H1 (cell line): ENCODE measurements around the gene TLX1. TPM values are rescaled to one million over a fixed set of nuclear protein-coding genes. Genes with fewer than 3 reads are reported as not detected.

Source experiments
- BACH1 ChIP-seq: IDR thresholded peaks from 2 replicates; pipeline ENCODE4 v1.6.1; 2012; ENCODE audit warnings: low read length, improper control_type of control experiment
- CHD1 ChIP-seq: IDR thresholded peaks from 2 replicates; pipeline ENCODE4 v1.6.1; 2012; ENCODE audit warnings: low read depth, low read length, improper control_type of control experiment
- EP300 ChIP-seq, 2 experiments: IDR thresholded peaks; 1 replicate in 1 of 2; 2 replicates in 1 of 2; pipeline ENCODE4 v1.6.1; 2011 to 2012; ENCODE audit warnings: low read depth in 2 of 2, low read length in 2 of 2, mild to moderate bottlenecking in 2 of 2, borderline replicate concordance in 1 of 2, inconsistent platforms in 1 of 2, moderate library complexity in 1 of 2
- EZH2 ChIP-seq: fragments of 200-600 bp; sonication (generic); IDR thresholded peaks from 2 replicates; pipeline ENCODE4 v1.7.1; 2012; ENCODE audit warnings: low read depth, mild to moderate bottlenecking, moderate library complexity, low read length, inconsistent platforms; ENCODE audit not compliant: severe bottlenecking
- JUN ChIP-seq: IDR thresholded peaks from 2 replicates; pipeline ENCODE4 v1.6.1; 2011; ENCODE audit warnings: low read depth, mild to moderate bottlenecking, improper control_type of control experiment, low read length
- TBP ChIP-seq: IDR thresholded peaks from 2 replicates; pipeline ENCODE4 v1.6.1; 2011; ENCODE audit warnings: low read depth, low read length, improper control_type of control experiment
- polyA plus RNA-seq, 7 experiments: library from polyadenylated mRNA; depleted of rRNA in 3 of 7; stranded (reverse) in 5 of 7; unstranded in 2 of 7; fragments of >200 nt in 5 of 7; fragments of 200-250 nt in 2 of 7; gene quantifications; 1 replicate in 5 of 7; 2 replicates in 1 of 7; 4 replicates in 1 of 7; pipeline versions ENCODE4 v1.2.1 to v1.2.3, GENCODE V29; 2011 to 2013; ENCODE audit warnings: missing spikeins in 2 of 7, mixed read lengths in 2 of 7
- total RNA-seq: library from RNA; stranded (reverse); fragmentation: NEBNext Ultra II Directional; extraction: Animal tissue kit (Norgen Biotek cat#: 25700); gene quantifications from 2 replicates; pipeline ENCODE4 v1.2.1, GENCODE V29; 2021
- TF ChIP-seq, protein P1 (sequence below): IDR thresholded peaks from 2 replicates; pipeline ENCODE4 v1.6.1; 2012; ENCODE audit warnings: low read length, inconsistent platforms

TLX1 gene
- total and polyA plus RNA-seq, 2 of the 8 experiments (the other 6 are each of a cell fraction or from before 2014, with no cell fraction given) = not detected

- TF ChIP-seq JUN (no peak), EP300 (IDR thresholded peaks at IDR 0.05; ENCODE audit: borderline replicate concordance in 1 of 2, low read depth in 2 of 2, low read length in 2 of 2) (no peak), TBP (no peak), BACH1 (no peak), EZH2 (no peak), CHD1 (no peak)
- TF ChIP-seq, protein P1, sequence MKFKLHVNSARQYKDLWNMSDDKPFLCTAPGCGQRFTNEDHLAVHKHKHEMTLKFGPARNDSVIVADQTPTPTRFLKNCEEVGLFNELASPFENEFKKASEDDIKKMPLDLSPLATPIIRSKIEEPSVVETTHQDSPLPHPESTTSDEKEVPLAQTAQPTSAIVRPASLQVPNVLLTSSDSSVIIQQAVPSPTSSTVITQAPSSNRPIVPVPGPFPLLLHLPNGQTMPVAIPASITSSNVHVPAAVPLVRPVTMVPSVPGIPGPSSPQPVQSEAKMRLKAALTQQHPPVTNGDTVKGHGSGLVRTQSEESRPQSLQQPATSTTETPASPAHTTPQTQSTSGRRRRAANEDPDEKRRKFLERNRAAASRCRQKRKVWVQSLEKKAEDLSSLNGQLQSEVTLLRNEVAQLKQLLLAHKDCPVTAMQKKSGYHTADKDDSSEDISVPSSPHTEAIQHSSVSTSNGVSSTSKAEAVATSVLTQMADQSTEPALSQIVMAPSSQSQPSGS = no peak
Measured at GRCh38 chr10:101183458-101184183, 52.5 kb downstream of the TLX1 start (continued).

Other genes starting within 250 kb of the TLX1 start
- 20.1 and 20.9 TPM in 2 replicates for gene SLF2, start 218.3 kb upstream of the TLX1 start, total RNA-seq
- 4.0 and 5.5 TPM in 2 replicates for gene SLF2, start 218.3 kb upstream of the TLX1 start, polyA plus RNA-seq (2011; rRNA removed)
- gene SEMA4G, start 161.8 kb upstream of the TLX1 start, total RNA-seq = 7.1 and 7.6 TPM in 2 replicates
- 18.2 and 20.3 TPM in 2 replicates for gene SEMA4G, start 161.8 kb upstream of the TLX1 start, polyA plus RNA-seq (2011; rRNA removed)
- 74.1 and 80.9 TPM in 2 replicates for gene MRPL43, start 143.8 kb upstream of the TLX1 start, total RNA-seq
- 149 and 171 TPM in 2 replicates for gene MRPL43, start 143.8 kb upstream of the TLX1 start, polyA plus RNA-seq (2011; rRNA removed)
- 32.5 and 34.9 TPM in 2 replicates for gene TWNK, start 143.8 kb upstream of the TLX1 start, total RNA-seq
- gene TWNK, start 143.8 kb upstream of the TLX1 start, polyA plus RNA-seq (2011; rRNA removed) = 15.4 TPM in 2 replicates
- gene LZTS2, start 131.5 kb upstream of the TLX1 start, total RNA-seq = 75.7 and 79.3 TPM in 2 replicates
- 99.5 and 161 TPM in 2 replicates for gene LZTS2, start 131.5 kb upstream of the TLX1 start, polyA plus RNA-seq (2011; rRNA removed)
- 0.88 and 1.1 TPM in 2 replicates for gene PDZD7, start 100.2 kb upstream of the TLX1 start, total RNA-seq
- gene PDZD7, start 100.2 kb upstream of the TLX1 start, polyA plus RNA-seq (2011; rRNA removed) = 1.6 and 1.7 TPM in 2 replicates
- gene SFXN3, start 100.1 kb upstream of the TLX1 start, total RNA-seq = 2.8 and 3.1 TPM in 2 replicates
- gene SFXN3, start 100.1 kb upstream of the TLX1 start, polyA plus RNA-seq (2011; rRNA removed) = 2.6 and 3.0 TPM in 2 replicates
- 0.84 and 1.9 TPM in 2 replicates for gene KAZALD1, start 69.3 kb upstream of the TLX1 start, total RNA-seq
- 0.65 and 1.1 TPM in 2 replicates for gene KAZALD1, start 69.3 kb upstream of the TLX1 start, polyA plus RNA-seq (2011; rRNA removed)
- gene LBX1, start 98.2 kb downstream of the TLX1 start, total RNA-seq = not detected in 2 replicates
- not detected in 2 replicates for gene LBX1, start 98.2 kb downstream of the TLX1 start, polyA plus RNA-seq (2011; rRNA removed)
- 24.7 and 28.1 TPM in 2 replicates for gene BTRC, start 222.9 kb downstream of the TLX1 start, total RNA-seq
- gene BTRC, start 222.9 kb downstream of the TLX1 start, polyA plus RNA-seq (2011; rRNA removed) = 8.2 and 9.9 TPM in 2 replicates